Left cardiac atrium (tissue), 4 donors: ENCODE results near the gene IL36B. TPM values are rescaled to one million over a fixed set of nuclear protein-coding genes. Genes with fewer than 3 reads are reported as not detected.

ENCODE experiments used
- ATAC-seq, 2 donors: fragments of 200-7000 bp; cut with Tn5 transposase; one replicate each; pipeline ENCODE4 v1.9.1; 2020; ENCODE audit warnings: mild to moderate bottlenecking in 2 of 2, moderate library complexity in 2 of 2
- DNase-seq: peaks from one replicate; pipeline ENCODE4 v3.0.0-alpha.2; 2020
- intact Hi-C, 2 donors: fragments of 100-400 bp; cut with DNase I; formaldehyde crosslinking; loops; one replicate each; pipeline versions ENCODE4 v1.14.1 to v1.15.1; 2022 to 2023
- total RNA-seq, 2 donors: library from RNA; stranded (reverse); fragmentation: NEBNext Ultra II Directional; extraction: Animal tissue kit (Norgen Biotek cat#: 25700); gene quantifications; one replicate each; pipeline ENCODE4 v1.2.1, GENCODE V29; 2021
- donor health status: DM: no; HTN: yes; CAD: no.
- donor health status: DM: no; HTN: yes; CAD: no; lungs with severe emphysema.
- donor health status: DM: yes; HTN: yes; CAD: no.
- donor health status: Dilated cardiomyopathy.

Gene IL36B
- total RNA-seq, 2 donors from 2014 or later: not detected

- DNase-seq (no peak), ATAC-seq (no peak)
- intact Hi-C loops: no loop called here
Observed at GRCh38 chr2:113018509-113018908, 34.2 kb downstream of the IL36B start.

DNA sequence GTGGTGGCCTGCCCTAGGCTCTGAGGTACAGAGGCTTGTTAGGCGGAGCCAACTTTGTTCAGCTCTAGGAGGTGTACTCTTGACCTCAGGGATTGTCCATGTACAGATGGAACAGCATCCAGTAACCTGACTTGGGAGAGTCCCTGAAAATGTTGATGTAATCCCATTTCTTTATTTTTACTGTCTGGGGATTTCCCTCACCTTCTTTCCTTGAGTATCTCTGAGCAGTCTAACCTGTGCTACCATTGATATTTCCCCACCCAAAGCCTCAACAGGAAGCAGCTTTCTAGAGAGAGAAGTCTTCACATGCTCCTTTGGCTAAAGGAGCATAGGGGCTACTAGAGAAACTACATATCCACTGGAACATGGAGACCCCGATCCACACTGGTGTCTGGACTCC is 37.0 kb downstream of the IL36B start:
- ATAC-seq: no peak
- intact Hi-C loops: no loop called here
- DNase-seq: no peak

DNA sequence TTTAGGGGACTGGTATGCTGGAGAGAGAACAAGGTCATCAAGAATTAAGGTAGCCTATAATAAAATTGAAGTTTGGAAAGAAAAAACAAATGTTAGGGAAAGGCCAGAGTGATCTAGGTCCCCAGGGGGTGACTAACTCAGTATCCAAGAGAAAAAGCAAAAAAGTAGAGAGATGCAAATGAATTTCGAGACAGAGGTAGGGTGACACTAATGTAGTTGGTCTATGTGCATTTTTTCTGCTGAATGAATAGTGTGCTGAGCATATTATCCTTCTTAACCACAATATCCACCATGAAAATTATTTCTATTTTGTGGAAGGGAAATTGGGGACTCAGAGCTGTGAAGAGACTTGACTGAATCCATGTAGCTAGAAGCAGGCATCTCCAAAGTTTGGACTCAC is 37.6 kb downstream of the IL36B start:
- intact Hi-C loops: no loop called here
- ATAC-seq: no peak
- DNase-seq: no peak

- DNase-seq: no peak
- intact Hi-C loops: no loop called here
Observed at GRCh38 chr2:113014067-113014466, 38.6 kb downstream of the IL36B start.

GRCh38 chr2:113013336-113013661 is 39.4 kb downstream of the IL36B start:
- ATAC-seq (no peak), DNase-seq (no peak)
- intact Hi-C loops: no loop called here

More at GRCh38 chr2:113014067-113014466, 38.6 kb downstream of the IL36B start:
- no peak for ATAC-seq

- ATAC-seq (peak in 1 of 2 donors; percentile 64), DNase-seq (no peak)
- intact Hi-C loops: no loop called here
Observed at GRCh38 chr2:113012436-113013335, 40.0 kb downstream of the IL36B start.

GRCh38 chr2:113011108-113011507 is 41.6 kb downstream of the IL36B start:
- DNase-seq (no peak), ATAC-seq (no peak)
- intact Hi-C loops: no loop called here

- no peak for ATAC-seq
- intact Hi-C loops: no loop called here
- no peak for DNase-seq
Observed at GRCh38 chr2:113010088-113010487, 42.6 kb downstream of the IL36B start.

- DNase-seq (no peak), ATAC-seq (no peak)
- intact Hi-C loops: no loop called here
Observed at GRCh38 chr2:113009622-113010021, 43.0 kb downstream of the IL36B start.

- intact Hi-C loops: no loop called here
- ATAC-seq (no peak), DNase-seq (no peak)
Observed at GRCh38 chr2:113007250-113007649, 45.4 kb downstream of the IL36B start.

DNA sequence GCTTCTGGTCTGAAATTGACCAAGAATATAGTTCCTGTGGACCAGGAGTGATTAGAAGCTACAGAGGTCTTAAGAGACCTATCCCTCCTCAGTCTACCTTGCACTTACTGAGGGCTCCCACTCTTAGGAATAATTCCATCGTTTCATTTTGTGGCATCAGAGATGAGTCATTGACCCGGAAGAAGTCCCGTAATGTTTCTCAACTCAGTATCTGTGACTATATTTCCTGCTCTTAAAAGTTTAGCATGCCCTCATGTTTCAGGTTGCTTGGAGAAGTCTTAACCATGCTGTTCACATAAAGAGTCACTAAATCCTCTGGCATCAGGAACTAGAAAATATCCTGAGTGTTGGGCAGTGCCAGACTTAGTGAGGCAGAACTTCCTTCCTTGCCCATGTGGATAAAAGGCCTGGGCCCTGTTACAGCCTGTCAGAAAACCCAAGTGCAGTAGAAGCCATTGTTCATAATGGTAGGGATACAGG is 47.6 kb downstream of the IL36B start, which contains the start of gene IL36A:
Gene IL36A, plus strand, starts transcription at position 430 of the 480 bp plus-strand sequence. CDS start 413 bp downstream, outside the sequence.
- DNase-seq (no peak), ATAC-seq (no peak)
- intact Hi-C loops: no loop called here

- no peak for DNase-seq
- ATAC-seq: no peak
- intact Hi-C loops: no loop called here
Observed at GRCh38 chr2:113002677-113003076, 50.0 kb downstream of the IL36B start.

DNA sequence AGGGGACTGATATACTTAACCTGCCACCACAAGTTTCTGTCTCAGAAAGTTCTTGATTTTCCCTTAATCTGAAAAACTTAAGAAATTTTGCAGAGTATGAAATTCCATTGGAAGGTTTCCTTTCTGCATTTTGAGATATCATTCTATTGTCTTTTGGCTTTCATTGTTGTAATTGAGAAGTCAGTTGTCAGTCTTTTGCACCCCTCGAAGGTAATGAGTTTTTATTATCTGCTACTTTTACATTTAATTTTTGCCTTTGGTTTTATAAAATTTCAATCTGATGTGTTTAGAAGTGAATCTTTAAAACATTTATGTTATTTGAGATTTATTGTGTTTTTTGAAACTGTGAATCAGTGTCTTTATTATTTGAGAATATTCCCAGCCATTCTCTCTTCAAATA is 52.2 kb downstream of the IL36B start:
- ATAC-seq (no peak), DNase-seq (no peak)
- intact Hi-C loops: no loop called here

DNA sequence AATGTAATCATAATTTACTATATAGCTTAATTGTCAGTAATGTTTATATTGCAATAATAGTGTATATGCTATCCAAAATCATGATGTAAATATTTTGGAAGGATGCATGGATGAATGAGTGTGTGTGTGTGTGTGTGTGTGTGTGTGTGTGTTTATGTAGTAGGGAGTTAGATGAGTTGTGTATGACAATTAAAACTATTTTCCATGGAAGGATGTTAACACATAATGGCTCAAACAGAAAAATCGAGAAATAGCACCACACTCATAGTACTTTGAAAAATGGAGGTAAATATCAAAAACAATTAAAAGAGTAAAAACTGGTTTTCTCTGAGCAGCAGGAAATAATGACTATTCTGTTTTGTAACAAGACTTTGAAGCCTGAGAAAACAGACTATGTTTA is 55.5 kb downstream of the IL36B start:
- ATAC-seq: no peak
- no peak for DNase-seq
- intact Hi-C loops: no loop called here

GRCh38 chr2:112996635-112997034 is 56.0 kb downstream of the IL36B start:
- ATAC-seq (no peak), DNase-seq (no peak)
- intact Hi-C loops: no loop called here

- DNase-seq: no peak
Observed at GRCh38 chr2:112995346-112995920, 57.2 kb downstream of the IL36B start.

GRCh38 chr2:112994648-112995047 is 58.0 kb downstream of the IL36B start:
- intact Hi-C loops: no loop called here
- DNase-seq (no peak), ATAC-seq (no peak)

More at GRCh38 chr2:112995346-112995920, 57.2 kb downstream of the IL36B start:
- intact Hi-C loops: no loop called here
- no peak for ATAC-seq

DNA sequence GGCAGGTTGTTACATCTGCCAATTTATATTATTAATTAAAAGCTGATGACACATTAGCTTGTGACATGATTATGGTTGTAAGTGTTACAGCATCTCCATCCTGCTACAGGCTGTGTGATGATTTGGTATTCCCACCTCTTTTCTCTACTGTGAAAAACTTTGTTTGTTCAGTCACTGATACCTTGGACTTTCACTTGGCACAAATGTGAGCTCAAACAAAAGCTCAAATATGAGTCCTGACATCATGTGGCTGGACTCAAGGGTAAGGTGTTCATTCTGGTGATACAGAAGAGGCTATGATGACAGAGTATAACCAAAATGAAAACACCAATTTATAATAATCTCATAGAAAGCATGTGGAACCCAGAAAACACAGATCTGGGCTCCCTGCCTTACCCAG is 58.8 kb downstream of the IL36B start:
- intact Hi-C loops: no loop called here
- no peak for DNase-seq
- no peak for ATAC-seq

- ATAC-seq (no peak), DNase-seq (no peak)
- intact Hi-C loops: no loop called here
Observed at GRCh38 chr2:112989611-112990010, 63.1 kb downstream of the IL36B start.

- ATAC-seq (no peak), DNase-seq (no peak)
- intact Hi-C loops: no loop called here
Observed at GRCh38 chr2:112985090-112985489, 67.6 kb downstream of the IL36B start.

DNA sequence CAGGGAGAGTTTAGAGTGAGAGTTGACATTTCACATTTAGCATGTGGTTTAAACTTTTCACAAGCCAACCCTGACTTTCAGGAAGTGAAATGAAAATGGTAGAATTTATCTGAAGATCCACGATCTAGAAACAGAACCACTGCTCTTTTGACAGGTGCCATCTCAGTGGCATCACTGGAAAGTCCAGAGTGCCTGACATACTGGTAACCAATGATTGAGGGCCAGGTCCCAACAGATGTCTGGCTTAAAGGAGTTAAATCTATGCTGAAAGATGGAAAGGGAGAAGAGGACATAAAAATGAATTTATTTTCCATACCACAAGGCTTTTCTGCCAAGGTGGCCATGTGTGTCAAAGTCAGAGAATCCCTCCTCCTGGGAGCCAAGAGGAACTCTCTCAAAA is 72.1 kb downstream of the IL36B start:
- DNase-seq (no peak), ATAC-seq (no peak)
- intact Hi-C loops: no loop called here
